HEK293T (cell line): Measurements from ENCODE around the gene CACNA1E.
A peak's percentile ranks its signal among the peaks of the same experiment; 100 is the strongest.

ENCODE experiments used
- CTCF ChIA-PET: fragments of 350-600 bp; formaldehyde crosslinking; extraction: SDS; loops from one replicate; lab custom pipeline; 2021; ENCODE audit warnings: antibody characterized with exemption, inconsistent platforms; lab: Yijun Ruan, JAX
- POLR2A ChIA-PET: fragments of 350-600 bp; formaldehyde crosslinking; extraction: SDS; loops from one replicate; lab custom pipeline; 2020; ENCODE audit warnings: antibody characterized with exemption, inconsistent platforms; lab: Yijun Ruan, JAX
- DNase-seq: peaks from one replicate; pipeline ENCODE4 v3.0.0; 2012; ENCODE audit warnings: mixed read lengths; ENCODE audit errors: extremely low spot score
- ARNT ChIP-seq: fragments of 450-650 bp; IDR thresholded peaks from 2 replicates; pipeline ENCODE4 v1.6.1; 2017; ENCODE audit warnings: mild to moderate bottlenecking
- BHLHE40 ChIP-seq: fragments of 450-650 bp; IDR thresholded peaks from 2 replicates; pipeline ENCODE4 v1.6.1; 2016; ENCODE audit warnings: mild to moderate bottlenecking, moderate library complexity, borderline replicate concordance
- CTBP1 ChIP-seq: fragments of 450-650 bp; IDR thresholded peaks from 2 replicates; pipeline ENCODE4 v1.6.1; 2016; ENCODE audit warnings: borderline replicate concordance
- ELF4 ChIP-seq: fragments of 450-650 bp; IDR thresholded peaks from 2 replicates; pipeline ENCODE4 v1.6.1; 2017; ENCODE audit warnings: antibody characterized with exemption
- FOXA1 ChIP-seq: fragments of 450-650 bp; IDR thresholded peaks from 2 replicates; pipeline ENCODE4 v1.6.1; 2016; ENCODE audit warnings: mild to moderate bottlenecking
- FOXK2 ChIP-seq: fragments of 450-650 bp; IDR thresholded peaks from 2 replicates; pipeline ENCODE4 v1.6.1; 2016; ENCODE audit warnings: mild to moderate bottlenecking
- FOXM1 ChIP-seq: fragments of 450-650 bp; IDR thresholded peaks from 2 replicates; pipeline ENCODE4 v1.6.1; 2017; ENCODE audit warnings: mild to moderate bottlenecking, borderline replicate concordance
- HDGF ChIP-seq: fragments of 450-650 bp; IDR thresholded peaks from 2 replicates; pipeline ENCODE4 v1.6.1; 2017; ENCODE audit warnings: antibody characterized with exemption, borderline replicate concordance
- L3MBTL2 ChIP-seq: fragments of 450-650 bp; conservative IDR thresholded peaks from 2 replicates; pipeline ENCODE4 v1.6.1; 2016; ENCODE audit warnings: mild to moderate bottlenecking
- LEF1 ChIP-seq: fragments of 450-650 bp; IDR thresholded peaks from 2 replicates; pipeline ENCODE4 v1.6.1; 2017; ENCODE audit warnings: mild to moderate bottlenecking, borderline replicate concordance
- NFRKB ChIP-seq: fragments of 450-650 bp; IDR thresholded peaks from 2 replicates; pipeline ENCODE4 v1.6.1; 2016; ENCODE audit warnings: mild to moderate bottlenecking, moderate library complexity
- SP1 ChIP-seq: fragments of 450-650 bp; IDR thresholded peaks from 2 replicates; pipeline ENCODE4 v1.6.1; 2017
- SUZ12 ChIP-seq: fragments of 450-650 bp; IDR thresholded peaks from 2 replicates; pipeline ENCODE4 v1.6.1; 2016; ENCODE audit warnings: mild to moderate bottlenecking
- TARDBP ChIP-seq: fragments of 450-650 bp; IDR thresholded peaks from 2 replicates; pipeline ENCODE4 v1.6.1; 2016
- ZNF384 ChIP-seq: fragments of 450-650 bp; IDR thresholded peaks from 2 replicates; pipeline ENCODE4 v1.6.1; 2016
- TF ChIP-seq, protein P1 (sequence below): fragments of 450-650 bp; IDR thresholded peaks from 2 replicates; pipeline ENCODE4 v1.6.1; 2016

CACNA1E gene

DNA sequence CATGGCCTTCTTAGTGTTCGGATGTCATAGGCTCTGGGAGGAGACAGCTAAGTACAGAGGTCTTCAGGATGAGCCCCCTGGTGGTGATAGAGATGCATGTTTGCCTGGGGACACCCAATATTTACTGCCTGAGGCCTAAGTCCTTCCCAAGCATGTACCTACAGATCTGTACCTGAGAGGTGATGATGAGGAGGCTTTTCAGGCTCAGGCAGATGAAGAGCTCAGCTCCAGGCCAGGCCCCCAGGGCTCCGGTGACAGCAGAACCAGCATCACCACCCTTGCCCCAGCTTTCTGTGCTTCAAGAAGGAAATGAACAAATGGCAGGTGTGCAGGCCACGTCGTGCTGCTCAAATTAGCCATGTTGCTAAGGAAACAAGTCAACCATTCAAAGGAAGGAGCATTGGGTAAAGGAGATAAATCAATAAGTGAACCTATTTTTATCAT, 21.1 kb downstream of the CACNA1E start:
- ChIA-PET CTCF (interaction anchor here (0.6 to 1.0 kb wide), 3 partner anchors 26 to 572 kb away, joined by 3 read pairs; no protein-coding TSS in a partner anchor), POLR2A (no interaction called here)

DNA sequence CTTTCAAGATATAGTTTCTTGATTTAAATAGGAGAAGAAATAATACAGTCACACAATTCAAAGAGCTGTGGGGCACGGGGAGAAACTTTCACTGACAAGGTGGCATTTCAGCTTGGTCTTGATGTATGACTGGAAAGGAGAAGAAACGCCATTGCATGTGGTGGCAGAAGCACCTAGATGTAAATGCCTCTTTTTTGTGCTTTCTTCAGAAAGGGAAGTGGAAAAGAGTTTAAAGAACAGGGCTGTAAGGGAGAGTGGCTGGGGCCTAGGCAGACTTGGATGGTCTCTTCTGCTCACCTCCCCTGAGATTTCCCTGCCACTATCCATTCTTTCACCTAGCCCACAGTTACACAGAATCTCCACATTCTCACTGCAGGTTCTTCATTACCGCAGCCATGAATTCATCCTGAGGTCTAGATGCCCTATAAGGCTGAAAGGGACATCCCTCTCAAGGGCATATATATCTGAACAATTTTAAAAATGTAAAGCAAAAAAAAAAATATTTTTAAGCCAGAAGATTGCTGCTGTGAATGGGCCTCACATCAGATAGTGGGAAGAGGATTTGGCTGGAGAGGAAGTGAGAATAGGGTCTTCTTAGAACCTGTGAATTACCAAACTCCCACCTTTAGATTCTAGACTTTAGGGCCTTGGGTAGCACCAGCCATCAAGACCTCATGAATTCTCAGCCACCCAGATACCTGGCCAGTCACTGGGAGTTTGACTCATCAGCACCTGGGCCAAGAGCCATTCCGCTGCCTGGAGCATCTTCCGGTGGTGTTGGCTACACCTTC, 23.4 kb downstream of the CACNA1E start:
- DNase-seq: no peak
- ChIA-PET CTCF (no interaction called here), POLR2A (no interaction called here)
- TF ChIP-seq FOXA1 (no peak), BHLHE40 (no peak), SUZ12 (no peak), ELF4 (no peak), SP1 (no peak), ARNT (no peak), L3MBTL2 (no peak)

More for the DNA sequence above, 21.1 kb downstream of the CACNA1E start:
- TF ChIP-seq SP1: no peak
- no peak for TF ChIP-seq CTBP1
- TF ChIP-seq ARNT: no peak
- no peak for TF ChIP-seq LEF1
- TF ChIP-seq FOXA1: no peak
- no peak for TF ChIP-seq FOXM1
- no peak for TF ChIP-seq BHLHE40
- TF ChIP-seq ELF4: no peak
- TF ChIP-seq, protein P1, sequence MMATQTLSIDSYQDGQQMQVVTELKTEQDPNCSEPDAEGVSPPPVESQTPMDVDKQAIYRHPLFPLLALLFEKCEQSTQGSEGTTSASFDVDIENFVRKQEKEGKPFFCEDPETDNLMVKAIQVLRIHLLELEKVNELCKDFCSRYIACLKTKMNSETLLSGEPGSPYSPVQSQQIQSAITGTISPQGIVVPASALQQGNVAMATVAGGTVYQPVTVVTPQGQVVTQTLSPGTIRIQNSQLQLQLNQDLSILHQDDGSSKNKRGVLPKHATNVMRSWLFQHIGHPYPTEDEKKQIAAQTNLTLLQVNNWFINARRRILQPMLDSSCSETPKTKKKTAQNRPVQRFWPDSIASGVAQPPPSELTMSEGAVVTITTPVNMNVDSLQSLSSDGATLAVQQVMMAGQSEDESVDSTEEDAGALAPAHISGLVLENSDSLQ: no peak
- TF ChIP-seq NFRKB: no peak
- TF ChIP-seq FOXK2: no peak
- TF ChIP-seq TARDBP: no peak
- no peak for TF ChIP-seq HDGF
- TF ChIP-seq ZNF384: no peak
- TF ChIP-seq L3MBTL2: no peak
- DNase-seq: peak; percentile 69

DNA sequence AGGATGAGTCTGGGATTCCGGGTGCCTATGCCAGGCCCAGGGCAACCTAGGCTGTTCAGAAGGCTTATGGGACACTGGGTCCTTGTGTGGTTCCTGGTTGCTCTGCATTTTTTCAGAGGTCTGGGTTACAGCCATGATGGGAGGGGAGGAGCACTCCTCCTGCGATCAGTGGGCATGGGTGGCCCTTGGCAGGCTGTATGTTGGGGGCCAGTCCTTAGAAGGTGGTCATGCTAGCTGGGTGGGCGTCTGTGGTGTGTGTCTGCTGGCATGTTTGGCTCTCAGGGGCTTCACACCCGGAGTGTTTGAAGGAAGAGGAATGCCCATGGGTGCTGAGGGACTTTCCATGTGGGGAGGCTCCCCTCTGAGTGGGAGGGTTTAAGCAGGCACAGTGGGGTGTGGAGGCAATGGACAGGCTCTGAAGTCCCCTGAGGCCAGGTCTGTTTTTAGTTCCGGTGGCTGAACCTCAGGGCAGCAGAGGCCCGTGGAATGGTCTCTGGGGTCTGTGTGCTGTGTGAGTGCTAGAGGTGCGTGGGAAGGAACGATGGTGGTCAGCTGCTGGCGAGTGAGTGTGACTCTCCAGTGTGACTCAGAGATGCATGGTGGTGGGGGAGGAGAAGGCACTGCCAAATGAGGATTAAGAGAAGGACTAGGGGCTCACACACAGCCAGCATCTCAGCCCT, 25.3 kb downstream of the CACNA1E start:
- ChIA-PET CTCF (no interaction called here), POLR2A (no interaction called here)
- TF ChIP-seq FOXA1 (no peak), HDGF (no peak), ZNF384 (no peak), FOXM1 (no peak), ELF4 (no peak), LEF1 (no peak), FOXK2 (no peak), TARDBP (no peak), BHLHE40 (no peak), ARNT (no peak), NFRKB (no peak), SUZ12 (no peak), CTBP1 (no peak), L3MBTL2 (no peak), SP1 (no peak)
- TF ChIP-seq, protein P1: no peak
- DNase-seq: no peak

DNA sequence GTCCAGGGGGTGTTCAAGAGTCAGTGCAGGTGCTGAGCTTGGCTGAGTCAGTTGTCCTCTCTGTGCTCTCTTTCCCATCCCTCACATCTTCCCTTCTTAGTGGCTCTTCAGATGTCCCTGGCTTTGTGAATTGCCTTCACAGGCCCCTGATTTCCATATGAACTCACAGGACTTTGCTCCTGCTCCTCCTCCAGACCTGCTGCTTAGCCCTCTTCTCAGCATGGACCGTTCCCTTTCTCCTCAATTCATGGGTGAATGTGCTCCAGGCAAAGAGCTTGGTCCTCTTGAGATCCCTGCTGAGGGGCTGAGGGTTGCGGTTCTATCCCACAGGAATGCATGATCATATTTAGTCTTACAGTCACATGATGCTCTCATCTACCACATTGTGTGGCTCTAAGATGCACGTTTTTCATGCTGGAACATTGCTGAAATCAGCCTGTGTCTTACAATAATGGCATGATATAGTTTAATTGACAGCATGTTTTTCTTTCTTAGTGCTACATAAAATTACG, 30.5 kb downstream of the CACNA1E start:
- DNase-seq: no peak
- ChIA-PET CTCF (no interaction called here), POLR2A (no interaction called here)
- TF ChIP-seq CTBP1: no peak
- no peak for TF ChIP-seq SUZ12
- TF ChIP-seq FOXM1: no peak
- TF ChIP-seq LEF1: no peak
- no peak for TF ChIP-seq ARNT
- TF ChIP-seq HDGF: no peak
- TF ChIP-seq ZNF384: no peak
- TF ChIP-seq, protein P1: no peak
- TF ChIP-seq TARDBP: no peak
- no peak for TF ChIP-seq BHLHE40
- TF ChIP-seq FOXA1: no peak
- TF ChIP-seq FOXK2: no peak
- TF ChIP-seq SP1: no peak
- TF ChIP-seq ELF4: no peak
- no peak for TF ChIP-seq L3MBTL2

DNA sequence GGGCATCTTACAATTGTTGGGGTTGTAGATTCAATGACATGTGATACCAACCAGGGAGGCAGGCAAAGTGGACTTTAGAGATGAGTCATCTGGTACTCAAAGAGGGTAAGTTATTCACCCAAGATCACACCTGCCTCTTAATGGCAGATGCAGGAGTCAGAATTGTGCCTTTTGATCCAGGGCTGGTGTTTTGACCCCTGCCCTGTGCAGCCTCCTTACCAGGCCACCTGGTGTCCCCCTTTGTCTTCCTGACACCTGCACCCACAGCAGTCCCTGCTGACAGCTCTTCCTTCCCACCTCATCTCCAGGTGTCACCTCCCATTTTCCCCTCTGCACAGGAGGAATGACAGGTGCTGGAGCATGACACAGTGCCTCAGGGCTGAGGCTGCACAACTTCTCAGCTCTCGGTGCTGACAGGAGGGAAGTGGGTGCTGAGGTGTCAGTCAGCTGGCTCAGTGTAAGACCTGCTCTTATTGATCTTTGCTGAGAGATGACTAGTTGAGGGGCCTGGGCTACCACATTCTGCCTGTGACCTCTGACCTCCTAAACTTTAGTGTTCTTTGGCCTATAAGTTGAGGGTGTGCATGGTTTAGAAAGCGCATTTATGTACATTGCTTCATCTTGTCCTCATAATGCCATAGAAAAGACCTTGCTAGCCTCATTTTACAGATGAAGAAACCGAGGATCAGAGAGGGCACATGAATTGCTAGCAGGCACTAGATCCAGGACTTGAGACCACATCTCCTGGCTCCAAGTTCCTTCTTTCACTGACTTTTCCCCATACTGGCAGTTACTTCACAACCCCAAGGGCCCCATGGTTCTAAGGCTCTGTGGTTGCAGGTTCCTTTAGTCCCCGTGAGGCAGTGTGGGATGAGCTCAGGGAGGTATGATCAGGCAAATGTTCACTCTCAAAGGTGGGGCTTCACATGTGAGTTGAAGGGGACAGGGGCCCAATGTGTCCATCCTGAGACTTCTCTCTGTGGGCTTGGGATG, 31.3 kb downstream of the CACNA1E start:
- TF ChIP-seq CTBP1 (no peak), FOXA1 (no peak), ELF4 (no peak), FOXK2 (no peak), FOXM1 (no peak), TARDBP (no peak), HDGF (no peak), SP1 (no peak), SUZ12 (no peak), BHLHE40 (no peak)
- TF ChIP-seq, protein P1: no peak
- ChIA-PET CTCF (no interaction called here), POLR2A (no interaction called here)
- no peak for DNase-seq
